Adrenal gland (tissue), 5 donors: ENCODE measurements around the gene UST.

Experiments
- POLR2A ChIP-seq, 2 donors: fragments of 450-650 bp; IDR thresholded peaks; one replicate each; pipeline ENCODE4 v1.6.1; 2017; ENCODE audit warnings: antibody characterized with exemption in 2 of 2, mild to moderate bottlenecking in 2 of 2, moderate library complexity in 1 of 2
- TF ChIP-seq, protein P1 (sequence below), 6 experiments: fragments of 450-650 bp in 4 of 6; fragments of 200-600 bp in 2 of 6; sonication (generic) in 1 of 6; IDR thresholded peaks; 1 replicate in 5 of 6; 2 replicates in 1 of 6; pipeline versions ENCODE4 v1.5.1 to v1.8.0; 2016 to 2021; ENCODE audit warnings: antibody characterized with exemption in 6 of 6, mild to moderate bottlenecking in 2 of 6, moderate library complexity in 1 of 6
- donor health status: DM: no; HTN: no; CAD: no.

DNA sequence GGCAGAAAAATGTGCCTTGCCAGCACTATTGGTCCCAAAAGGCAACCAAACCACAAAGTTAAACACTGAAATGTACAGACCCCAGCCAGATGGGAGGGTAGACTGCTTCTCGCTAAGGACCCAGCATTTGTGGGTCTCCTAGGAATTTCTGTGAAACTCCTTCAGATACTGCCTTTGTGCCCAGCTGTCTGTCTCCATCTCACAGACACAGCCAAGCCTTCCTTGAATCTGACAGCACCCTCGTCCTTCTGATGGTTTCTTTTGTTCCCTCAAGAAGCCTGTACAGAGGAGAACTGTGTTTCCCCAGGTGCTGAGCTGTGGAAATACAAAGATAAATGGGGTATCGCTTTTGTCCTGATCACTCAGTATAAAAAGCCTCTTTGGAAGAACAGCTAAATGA, 316.6 kb downstream of the UST start:
- TF ChIP-seq, protein P1, sequence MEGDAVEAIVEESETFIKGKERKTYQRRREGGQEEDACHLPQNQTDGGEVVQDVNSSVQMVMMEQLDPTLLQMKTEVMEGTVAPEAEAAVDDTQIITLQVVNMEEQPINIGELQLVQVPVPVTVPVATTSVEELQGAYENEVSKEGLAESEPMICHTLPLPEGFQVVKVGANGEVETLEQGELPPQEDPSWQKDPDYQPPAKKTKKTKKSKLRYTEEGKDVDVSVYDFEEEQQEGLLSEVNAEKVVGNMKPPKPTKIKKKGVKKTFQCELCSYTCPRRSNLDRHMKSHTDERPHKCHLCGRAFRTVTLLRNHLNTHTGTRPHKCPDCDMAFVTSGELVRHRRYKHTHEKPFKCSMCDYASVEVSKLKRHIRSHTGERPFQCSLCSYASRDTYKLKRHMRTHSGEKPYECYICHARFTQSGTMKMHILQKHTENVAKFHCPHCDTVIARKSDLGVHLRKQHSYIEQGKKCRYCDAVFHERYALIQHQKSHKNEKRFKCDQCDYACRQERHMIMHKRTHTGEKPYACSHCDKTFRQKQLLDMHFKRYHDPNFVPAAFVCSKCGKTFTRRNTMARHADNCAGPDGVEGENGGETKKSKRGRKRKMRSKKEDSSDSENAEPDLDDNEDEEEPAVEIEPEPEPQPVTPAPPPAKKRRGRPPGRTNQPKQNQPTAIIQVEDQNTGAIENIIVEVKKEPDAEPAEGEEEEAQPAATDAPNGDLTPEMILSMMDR (IDR thresholded peaks at IDR 0.05), result no peak
- TF ChIP-seq POLR2A (IDR thresholded peaks at IDR 0.05), result no peak
